GM21576 (cell line): ENCODE results near the gene ADD3.

Experiments used
- ATAC-seq: cut with Tn5 transposase; IDR thresholded peaks from one replicate; pipeline ENCODE4 v1.9.1; 2021; ENCODE audit warnings: mild to moderate bottlenecking, moderate library complexity; ENCODE audit not compliant: unreplicated experiment

ADD3 gene

GRCh38 chr10:110142965-110143364, 135.2 kb downstream of the ADD3 start:
- no peak for ATAC-seq

DNA sequence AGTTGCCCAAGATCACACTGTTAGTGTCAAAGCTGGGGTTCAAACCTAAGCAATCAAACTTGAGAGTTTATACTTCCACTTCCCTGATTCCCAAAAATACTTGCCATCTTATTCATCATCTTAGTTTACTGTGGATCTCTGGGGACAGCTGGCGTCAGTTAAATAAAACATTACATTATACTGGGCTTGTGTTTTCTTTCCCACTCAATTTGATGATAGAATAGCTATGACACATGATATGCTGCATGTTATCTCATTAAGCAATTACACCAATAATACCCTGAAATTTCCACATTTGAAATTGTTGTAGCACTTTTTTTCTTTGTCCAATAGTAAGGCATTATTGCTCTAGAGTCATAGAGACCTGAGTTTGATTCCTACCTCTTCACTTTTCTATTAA, 136.7 kb downstream of the ADD3 start:
- no peak for ATAC-seq

DNA sequence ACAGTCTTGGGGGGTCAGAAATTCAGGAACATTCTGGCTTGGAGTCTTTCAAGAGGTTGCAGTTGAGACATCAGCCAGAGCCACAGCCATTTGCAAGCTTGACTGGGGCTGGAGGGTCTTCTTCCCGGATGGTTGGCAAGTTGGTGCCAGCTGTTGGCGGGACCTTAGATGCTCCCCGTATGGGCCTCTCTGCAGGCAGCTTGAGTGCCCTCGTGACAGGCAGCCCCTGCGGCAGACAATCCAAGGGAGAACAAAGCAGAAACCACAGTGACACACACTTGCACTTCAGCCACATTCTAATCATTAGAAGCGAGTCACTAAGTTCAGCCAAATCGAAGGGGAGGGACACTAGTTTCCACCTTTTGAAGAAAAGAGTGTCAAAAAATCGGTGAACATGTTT, 140.2 kb downstream of the ADD3 start:
- ATAC-seq, result no peak

DNA sequence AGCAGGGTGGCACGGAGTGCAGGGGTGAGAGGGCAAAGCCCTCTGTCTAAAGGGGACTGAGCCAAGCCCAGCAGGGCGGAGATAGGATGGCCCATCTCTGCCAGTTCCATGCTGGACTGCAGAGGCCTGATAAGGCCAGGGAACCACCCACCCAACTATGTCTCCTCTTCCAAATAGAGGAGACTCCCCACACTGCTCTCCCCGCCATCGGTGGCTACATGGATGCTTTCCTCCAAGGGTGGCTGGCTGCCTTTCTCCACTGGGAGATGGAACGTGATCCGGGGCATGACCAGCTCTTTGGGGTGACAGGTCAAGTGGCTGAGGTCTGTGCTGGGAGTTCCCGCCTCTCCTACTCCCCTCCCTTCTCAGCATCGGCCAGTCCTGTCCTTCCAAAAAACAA, 141.5 kb downstream of the ADD3 start:
- ATAC-seq, result no peak

DNA sequence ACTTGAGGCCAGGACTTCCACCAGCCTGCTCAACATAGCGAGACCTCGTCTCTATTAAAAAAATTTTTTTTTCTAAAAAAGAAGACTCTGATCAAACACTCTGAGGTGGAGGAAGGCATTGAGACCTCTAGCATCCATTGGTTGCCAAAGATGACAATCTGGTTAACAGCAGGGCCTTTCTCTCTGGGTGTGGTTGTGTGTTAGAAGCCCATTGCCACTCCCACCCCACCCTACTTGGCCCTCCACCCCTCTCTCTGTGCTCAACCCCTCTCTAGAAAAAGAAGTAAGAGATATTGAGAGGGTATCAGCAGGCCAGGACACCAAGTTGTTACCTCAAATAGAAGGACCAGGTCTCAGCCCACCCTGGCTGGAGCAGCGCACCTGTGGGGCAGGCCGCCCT, 142.3 kb downstream of the ADD3 start:
- no peak for ATAC-seq

- no peak for ATAC-seq
Measured at GRCh38 chr10:110150981-110151380, 143.2 kb downstream of the ADD3 start.

DNA sequence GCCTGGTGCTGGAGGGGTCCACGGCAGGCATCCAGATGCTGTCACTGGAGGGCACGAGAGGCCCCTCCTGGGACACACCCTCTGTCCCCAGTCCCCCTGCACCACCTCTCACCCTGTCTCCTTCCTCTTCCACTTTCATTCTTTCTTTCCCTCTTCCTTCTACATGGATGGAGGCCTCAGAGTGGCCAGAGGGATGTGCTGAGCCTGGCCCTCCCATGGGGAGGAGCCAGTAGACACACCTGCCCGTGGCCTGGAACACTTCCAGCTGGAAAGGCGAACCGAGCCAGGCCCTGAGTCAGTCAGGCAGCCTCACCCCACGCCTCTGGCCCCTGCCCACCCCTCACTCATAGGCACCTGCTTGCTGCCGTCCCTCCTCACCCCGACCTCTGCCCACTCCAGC, 143.7 kb downstream of the ADD3 start:
- no peak for ATAC-seq

DNA sequence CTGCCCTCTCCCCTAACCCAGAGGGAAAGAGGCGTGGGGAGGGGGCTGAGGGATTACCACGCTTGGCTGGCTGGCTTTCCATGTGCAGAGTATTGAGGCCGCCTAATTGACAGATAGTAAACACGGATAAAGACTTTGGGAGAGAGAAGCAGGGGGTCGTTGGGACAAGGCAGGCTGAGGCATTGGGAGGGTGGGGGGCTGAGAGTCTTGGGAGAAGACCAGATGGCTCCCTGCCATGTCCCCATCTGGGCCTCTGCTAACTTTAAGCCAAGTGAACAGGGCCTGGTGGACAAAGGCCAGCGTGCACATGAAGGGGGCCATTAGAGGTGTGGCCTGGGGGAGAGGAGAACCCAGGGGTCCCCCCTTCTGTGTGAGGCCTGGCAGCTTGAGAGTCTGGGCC, 144.2 kb downstream of the ADD3 start:
- no peak for ATAC-seq

DNA sequence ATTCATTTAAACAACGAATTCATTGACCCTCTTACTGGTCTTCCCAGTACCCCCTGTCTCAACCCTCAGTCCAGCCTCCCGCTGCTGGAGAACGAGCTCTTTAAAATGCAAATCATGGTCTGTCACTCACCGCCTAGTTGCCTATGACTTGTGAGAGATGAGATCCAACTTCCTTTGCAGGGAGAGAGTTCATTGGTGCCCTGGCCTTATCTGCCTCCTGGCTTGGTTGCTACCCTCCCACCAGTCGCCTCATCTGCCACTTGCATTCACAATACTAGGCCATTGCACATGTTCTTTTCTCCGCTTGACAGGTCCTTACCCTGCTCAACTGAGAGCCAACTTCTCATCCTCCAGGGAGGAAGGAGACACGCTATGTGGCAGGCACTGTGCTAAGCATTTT, 145.6 kb downstream of the ADD3 start:
- no peak for ATAC-seq

DNA sequence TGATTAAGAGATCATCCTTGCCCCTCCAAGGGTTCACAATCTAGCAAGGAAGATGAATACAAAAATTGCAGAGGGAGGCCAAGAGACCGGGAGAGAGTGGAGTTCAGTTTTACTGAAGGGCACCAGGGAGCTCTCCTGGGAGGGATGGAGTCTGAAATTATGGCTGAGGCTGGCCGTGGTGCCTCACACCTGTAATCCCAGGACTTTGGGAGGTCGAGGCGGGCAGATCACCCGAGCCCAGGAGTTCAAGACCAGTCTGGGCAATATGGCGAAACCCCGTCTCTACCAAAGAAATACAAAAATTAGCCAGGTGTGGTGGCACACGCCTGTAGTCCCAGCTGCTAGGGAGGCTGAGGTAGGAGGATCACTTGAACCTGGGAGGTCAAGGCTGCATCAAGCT, 148.3 kb downstream of the ADD3 start:
- no peak for ATAC-seq

DNA sequence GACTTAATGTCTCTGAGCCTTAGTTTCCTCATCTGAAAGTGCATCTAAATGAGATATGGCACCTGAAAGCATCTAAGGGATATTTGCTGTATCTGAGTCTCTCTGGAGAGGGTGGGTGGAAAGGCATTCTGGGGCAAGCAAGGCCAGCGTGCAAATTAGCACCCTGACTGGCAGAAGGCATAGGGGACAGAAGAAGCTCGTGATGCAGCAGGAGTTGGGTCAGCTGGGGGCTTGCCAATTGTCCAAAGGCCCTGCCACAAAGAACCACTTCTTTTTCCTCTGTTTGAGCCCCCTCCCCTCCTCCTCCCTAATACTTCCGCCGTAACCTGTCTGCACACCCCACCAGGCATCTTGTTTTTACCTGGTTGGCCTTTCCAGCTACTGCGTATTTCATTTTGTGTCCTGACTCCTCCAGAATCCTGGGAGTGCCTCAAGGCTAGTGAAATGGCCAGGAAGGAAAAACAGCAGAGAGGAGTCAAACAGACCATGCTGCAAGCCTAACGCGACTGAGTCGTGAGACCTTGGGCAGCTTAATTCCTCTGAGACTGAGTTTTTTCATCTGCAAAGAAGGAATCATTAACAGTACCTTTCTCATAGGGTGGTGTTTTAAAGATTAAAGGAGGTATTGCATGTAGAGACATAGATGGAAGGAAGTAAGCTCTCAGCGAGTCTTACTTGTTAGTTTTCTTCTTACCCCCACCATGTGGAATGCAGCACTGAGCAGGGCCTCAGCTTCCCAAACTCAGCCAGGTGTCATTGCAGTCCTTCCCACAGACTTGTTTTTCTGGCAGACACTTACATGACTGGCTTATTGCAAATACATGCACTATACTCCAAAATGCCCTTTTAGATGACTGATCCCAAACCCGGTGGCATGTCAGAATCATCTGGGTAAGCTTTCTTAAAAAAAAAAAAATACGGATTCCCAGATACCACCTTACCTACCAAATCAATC, 150.5 kb downstream of the ADD3 start:
- ATAC-seq, result no peak

DNA sequence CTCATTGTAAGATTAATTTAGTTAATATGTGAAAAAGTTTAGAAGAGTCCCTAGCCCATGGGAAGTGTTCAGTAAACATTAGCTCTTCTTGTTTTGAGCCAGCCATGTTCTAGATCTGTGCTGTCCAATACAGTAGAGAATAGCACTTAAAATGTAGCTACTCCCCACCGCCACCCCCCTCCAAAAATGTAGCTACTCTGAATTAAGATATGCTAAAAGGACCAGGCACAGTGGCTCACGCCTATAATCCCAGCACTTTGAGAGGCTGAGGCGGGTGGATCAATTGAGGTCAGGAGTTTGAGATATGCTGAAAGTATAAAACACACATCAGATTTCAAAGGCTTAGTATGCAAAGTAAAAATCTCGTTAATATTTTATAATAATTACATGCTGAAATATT, 152.3 kb downstream of the ADD3 start:
- no peak for ATAC-seq

DNA sequence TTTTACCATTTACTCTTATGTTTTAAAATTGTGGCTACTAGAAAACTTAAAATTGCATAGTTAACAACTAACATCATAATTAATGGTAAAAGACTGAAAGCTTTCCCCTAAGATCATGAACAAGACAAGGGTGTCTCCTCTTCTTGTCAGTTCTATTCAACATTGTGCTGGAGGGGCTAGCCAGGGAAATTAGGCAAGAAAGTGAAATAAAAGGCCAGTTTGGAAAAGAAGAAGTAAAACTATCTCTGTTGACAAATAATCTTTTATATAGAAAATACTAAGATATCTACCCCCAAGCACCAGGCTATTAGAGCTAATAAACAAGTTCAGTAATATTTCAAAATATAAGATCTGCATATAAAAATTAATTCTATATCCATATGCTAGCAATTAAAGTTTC, 152.7 kb downstream of the ADD3 start:
- no peak for ATAC-seq

- ATAC-seq, result no peak
Measured at GRCh38 chr10:110162741-110163145, 155.0 kb downstream of the ADD3 start.

DNA sequence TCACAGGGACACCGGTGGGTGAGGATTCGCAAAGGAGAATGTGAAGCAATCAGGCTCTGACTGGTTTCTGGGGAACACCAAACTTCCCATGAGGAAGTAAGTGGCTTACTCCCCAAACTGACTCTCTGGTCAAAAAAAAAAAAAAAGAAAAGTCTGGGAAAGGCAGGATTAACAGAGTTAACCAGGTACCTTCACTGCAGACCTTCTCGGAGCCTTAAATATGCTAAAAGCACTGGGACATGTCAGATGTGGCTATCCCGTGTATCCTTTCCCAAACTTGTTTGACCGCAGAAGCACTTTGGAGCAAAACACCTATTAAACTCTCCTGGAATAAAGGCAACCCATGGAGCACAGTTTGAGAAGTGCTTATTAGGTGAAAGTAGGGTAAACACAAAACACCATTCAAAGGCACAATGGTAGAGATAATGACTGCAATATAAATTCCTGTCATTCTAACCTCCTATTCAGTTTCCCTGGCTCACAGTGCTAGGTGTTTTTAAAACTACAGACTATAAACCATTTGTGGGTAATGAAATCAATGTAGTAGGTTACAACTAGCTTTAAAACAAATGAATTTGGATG, 155.5 kb downstream of the ADD3 start:
- ATAC-seq, result no peak

DNA sequence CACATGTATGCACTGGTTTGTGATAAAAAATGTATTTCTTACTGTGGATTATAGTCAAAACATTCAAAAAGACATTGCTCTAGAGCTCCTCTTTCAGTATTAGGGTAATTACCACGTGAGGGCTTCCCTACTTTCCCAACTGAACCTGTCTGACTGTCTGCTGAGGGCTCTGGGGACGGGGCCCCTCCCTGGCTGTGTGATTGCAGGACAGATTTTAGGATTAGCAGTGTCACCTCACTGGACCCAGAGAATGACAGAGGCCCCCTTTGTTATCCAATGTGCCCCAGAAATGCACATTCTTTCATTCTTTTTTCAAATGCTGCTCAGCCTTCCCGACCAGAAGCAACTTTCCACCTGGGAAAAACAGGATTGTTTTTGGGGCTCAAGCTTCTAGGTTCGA, 156.1 kb downstream of the ADD3 start:
- ATAC-seq, result no peak

DNA sequence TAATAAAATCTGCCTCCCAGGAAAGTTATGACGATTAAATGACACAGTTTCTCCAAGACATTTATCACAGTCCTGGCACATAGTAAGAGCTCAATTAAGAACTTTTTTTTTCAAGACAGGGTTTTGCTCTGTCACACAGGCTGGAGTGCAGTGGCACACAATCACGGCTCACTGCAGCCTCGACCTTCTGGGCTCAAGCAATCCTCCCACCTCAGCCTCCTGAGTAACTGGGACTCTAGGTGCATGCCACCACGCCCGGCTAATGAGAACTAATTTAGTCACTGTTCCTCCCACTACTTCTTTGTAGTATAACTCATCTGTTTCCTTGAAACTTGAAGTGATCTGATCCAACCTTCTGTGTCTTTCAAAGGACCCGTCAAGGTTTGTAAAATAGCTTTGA, 157.5 kb downstream of the ADD3 start:
- ATAC-seq, result no peak

- no peak for ATAC-seq
Measured at GRCh38 chr10:110167149-110167548, 159.4 kb downstream of the ADD3 start.

DNA sequence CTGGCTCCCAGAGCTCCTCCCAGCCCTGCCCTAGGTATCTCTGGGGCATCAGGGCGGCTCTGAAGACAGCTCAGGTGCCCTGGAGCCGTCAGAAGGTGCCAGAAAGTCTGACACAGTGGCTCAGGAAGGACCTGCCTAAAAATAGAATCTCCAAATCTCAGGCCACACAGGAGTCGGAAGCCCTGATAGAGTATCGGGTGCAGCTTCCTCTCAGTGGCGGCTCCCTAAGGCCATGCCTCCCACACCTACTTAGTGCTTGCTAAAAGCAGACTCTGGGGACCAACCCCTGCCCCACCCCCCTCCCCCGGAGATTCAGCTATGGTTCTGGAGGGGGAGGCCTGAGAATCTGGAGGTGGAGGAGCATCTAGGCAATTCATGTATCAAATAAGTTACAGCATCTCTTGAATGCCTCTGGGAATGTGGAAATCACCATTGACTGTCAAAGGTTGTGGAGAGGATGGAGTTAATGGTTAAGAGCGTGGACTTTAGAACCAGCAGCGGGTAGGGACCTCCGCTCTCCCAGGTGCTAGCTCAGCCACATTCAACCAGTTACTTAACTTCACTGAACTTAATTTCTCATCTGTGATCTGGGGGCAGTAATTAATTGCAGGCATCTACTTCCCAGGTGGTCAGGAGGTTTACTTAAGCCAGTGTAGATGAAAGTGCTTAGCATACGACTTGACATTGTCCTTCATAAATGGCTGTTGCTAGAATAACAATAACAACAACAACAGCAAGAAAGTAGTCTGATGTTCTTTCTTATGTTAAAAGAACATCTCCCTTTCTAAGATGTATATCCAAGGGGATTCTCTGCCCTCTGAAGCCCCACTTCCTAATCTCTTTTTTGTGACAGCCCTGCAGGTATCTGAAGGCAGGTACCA, 161.1 kb downstream of the ADD3 start:
- no peak for ATAC-seq

- no peak for ATAC-seq
Measured at GRCh38 chr10:110169586-110169985, 161.8 kb downstream of the ADD3 start.

- ATAC-seq, result no peak
Measured at GRCh38 chr10:110170142-110170971, 162.6 kb downstream of the ADD3 start.
